H1 (cell line): ENCODE data around the gene VDR. TPM values are rescaled to one million over a fixed set of nuclear protein-coding genes. Genes with fewer than 3 reads are reported as not detected.

Source experiments
- GABPA ChIP-seq: IDR thresholded peaks from 2 replicates; pipeline ENCODE4 v1.6.1; 2011; ENCODE audit warnings: mild to moderate bottlenecking, low read length, moderate library complexity, borderline replicate concordance; ENCODE audit not compliant: insufficient read depth
- SIRT6 ChIP-seq: IDR thresholded peaks from one replicate; pipeline ENCODE4 v1.7.1; 2012; ENCODE audit warnings: low read length, inconsistent platforms
- TCF12 ChIP-seq: IDR thresholded peaks from 2 replicates; pipeline ENCODE4 v1.6.1; 2011; ENCODE audit warnings: low read depth, mild to moderate bottlenecking, low read length
- YY1 ChIP-seq: IDR thresholded peaks from 2 replicates; pipeline ENCODE4 v1.6.1; 2011; ENCODE audit warnings: low read depth, mild to moderate bottlenecking, low read length
- polyA plus RNA-seq, 7 experiments: library from polyadenylated mRNA; depleted of rRNA in 3 of 7; stranded (reverse) in 5 of 7; unstranded in 2 of 7; fragments of >200 nt in 5 of 7; fragments of 200-250 nt in 2 of 7; gene quantifications; 1 replicate in 5 of 7; 2 replicates in 1 of 7; 4 replicates in 1 of 7; pipeline versions ENCODE4 v1.2.1 to v1.2.3, GENCODE V29; 2011 to 2013; ENCODE audit warnings: missing spikeins in 2 of 7, mixed read lengths in 2 of 7
- total RNA-seq: library from RNA; stranded (reverse); fragmentation: NEBNext Ultra II Directional; extraction: Animal tissue kit (Norgen Biotek cat#: 25700); gene quantifications from 2 replicates; pipeline ENCODE4 v1.2.1, GENCODE V29; 2021
- TF ChIP-seq, protein P1 (sequence below): fragments of 300-600 bp; sonication (generic); IDR thresholded peaks from 2 replicates; pipeline ENCODE4 v1.7.1; 2012; ENCODE audit warnings: low read length, moderate library complexity, mild to moderate bottlenecking, inconsistent platforms; ENCODE audit not compliant: insufficient replicate concordance

Gene VDR
- total and polyA plus RNA-seq, 2 of the 8 experiments (the other 6 are each of a cell fraction or from before 2014, with no cell fraction given): 0.44 to 0.65 TPM

GRCh38 chr12:47903927-47904712, 674 bp downstream of the VDR start (continued):
- TF ChIP-seq, protein P1, sequence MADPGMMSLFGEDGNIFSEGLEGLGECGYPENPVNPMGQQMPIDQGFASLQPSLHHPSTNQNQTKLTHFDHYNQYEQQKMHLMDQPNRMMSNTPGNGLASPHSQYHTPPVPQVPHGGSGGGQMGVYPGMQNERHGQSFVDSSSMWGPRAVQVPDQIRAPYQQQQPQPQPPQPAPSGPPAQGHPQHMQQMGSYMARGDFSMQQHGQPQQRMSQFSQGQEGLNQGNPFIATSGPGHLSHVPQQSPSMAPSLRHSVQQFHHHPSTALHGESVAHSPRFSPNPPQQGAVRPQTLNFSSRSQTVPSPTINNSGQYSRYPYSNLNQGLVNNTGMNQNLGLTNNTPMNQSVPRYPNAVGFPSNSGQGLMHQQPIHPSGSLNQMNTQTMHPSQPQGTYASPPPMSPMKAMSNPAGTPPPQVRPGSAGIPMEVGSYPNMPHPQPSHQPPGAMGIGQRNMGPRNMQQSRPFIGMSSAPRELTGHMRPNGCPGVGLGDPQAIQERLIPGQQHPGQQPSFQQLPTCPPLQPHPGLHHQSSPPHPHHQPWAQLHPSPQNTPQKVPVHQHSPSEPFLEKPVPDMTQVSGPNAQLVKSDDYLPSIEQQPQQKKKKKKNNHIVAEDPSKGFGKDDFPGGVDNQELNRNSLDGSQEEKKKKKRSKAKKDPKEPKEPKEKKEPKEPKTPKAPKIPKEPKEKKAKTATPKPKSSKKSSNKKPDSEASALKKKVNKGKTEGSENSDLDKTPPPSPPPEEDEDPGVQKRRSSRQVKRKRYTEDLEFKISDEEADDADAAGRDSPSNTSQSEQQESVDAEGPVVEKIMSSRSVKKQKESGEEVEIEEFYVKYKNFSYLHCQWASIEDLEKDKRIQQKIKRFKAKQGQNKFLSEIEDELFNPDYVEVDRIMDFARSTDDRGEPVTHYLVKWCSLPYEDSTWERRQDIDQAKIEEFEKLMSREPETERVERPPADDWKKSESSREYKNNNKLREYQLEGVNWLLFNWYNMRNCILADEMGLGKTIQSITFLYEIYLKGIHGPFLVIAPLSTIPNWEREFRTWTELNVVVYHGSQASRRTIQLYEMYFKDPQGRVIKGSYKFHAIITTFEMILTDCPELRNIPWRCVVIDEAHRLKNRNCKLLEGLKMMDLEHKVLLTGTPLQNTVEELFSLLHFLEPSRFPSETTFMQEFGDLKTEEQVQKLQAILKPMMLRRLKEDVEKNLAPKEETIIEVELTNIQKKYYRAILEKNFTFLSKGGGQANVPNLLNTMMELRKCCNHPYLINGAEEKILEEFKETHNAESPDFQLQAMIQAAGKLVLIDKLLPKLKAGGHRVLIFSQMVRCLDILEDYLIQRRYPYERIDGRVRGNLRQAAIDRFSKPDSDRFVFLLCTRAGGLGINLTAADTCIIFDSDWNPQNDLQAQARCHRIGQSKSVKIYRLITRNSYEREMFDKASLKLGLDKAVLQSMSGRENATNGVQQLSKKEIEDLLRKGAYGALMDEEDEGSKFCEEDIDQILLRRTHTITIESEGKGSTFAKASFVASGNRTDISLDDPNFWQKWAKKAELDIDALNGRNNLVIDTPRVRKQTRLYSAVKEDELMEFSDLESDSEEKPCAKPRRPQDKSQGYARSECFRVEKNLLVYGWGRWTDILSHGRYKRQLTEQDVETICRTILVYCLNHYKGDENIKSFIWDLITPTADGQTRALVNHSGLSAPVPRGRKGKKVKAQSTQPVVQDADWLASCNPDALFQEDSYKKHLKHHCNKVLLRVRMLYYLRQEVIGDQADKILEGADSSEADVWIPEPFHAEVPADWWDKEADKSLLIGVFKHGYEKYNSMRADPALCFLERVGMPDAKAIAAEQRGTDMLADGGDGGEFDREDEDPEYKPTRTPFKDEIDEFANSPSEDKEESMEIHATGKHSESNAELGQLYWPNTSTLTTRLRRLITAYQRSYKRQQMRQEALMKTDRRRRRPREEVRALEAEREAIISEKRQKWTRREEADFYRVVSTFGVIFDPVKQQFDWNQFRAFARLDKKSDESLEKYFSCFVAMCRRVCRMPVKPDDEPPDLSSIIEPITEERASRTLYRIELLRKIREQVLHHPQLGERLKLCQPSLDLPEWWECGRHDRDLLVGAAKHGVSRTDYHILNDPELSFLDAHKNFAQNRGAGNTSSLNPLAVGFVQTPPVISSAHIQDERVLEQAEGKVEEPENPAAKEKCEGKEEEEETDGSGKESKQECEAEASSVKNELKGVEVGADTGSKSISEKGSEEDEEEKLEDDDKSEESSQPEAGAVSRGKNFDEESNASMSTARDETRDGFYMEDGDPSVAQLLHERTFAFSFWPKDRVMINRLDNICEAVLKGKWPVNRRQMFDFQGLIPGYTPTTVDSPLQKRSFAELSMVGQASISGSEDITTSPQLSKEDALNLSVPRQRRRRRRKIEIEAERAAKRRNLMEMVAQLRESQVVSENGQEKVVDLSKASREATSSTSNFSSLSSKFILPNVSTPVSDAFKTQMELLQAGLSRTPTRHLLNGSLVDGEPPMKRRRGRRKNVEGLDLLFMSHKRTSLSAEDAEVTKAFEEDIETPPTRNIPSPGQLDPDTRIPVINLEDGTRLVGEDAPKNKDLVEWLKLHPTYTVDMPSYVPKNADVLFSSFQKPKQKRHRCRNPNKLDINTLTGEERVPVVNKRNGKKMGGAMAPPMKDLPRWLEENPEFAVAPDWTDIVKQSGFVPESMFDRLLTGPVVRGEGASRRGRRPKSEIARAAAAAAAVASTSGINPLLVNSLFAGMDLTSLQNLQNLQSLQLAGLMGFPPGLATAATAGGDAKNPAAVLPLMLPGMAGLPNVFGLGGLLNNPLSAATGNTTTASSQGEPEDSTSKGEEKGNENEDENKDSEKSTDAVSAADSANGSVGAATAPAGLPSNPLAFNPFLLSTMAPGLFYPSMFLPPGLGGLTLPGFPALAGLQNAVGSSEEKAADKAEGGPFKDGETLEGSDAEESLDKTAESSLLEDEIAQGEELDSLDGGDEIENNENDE: no peak
- TF ChIP-seq GABPA (no peak), YY1 (no peak), SIRT6 (no peak), TCF12 (no peak)
